Measurements from ENCODE around the gene PHLDB1.

The PHLDB1 gene

DNA sequence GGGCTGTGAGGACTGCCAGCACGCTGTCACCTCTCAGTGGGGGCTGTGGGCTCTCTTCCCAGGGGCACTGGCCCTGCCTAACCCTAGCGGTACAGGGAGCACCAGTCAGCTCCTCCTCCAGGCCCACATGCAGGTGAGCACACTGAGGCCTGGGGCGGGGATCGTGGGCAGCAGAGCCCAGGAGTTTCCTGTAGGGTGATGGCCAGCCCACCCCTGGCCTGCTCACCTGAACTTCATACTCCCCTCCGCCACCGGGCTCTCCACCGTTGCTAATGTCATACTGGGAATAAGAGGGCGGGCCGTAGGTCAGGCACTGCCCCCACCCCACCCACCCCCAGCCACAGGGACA lies 82.1 kb downstream of the PHLDB1 start:
- no peak for DNase-seq

DNA sequence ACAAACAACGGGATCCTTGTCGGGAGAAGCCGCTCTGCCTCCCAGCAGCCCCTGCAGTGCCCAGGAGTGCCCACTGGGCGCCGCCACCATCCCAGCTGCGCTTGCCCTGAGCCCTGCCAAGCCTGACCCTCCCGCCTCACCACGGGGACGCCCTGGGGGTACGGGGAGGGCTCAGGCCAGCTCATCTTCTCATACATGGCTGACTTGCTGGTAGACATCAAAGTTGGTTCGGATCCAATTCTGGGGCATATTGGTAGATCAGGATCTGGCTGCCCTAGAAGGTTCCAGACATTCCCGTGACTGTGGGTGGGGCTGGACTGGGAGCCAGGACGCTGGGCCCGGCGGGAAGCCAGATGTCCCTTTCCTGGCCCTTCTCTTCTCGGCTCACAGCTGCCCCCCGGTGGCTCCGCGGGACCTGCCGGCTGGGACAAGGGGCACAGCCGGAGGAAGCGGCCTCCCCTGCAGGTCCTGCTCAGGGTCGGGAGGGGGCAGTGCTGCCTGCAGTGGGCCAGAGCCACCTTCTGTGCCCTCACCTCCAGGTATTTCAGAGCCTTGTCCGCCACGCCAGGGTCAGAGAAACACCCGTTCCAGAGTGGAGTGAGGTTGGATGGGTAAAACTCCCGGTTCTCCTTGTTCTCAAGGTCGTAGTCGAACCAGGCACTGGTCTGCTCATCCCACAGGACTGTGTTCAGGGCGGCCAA lies 82.6 kb downstream of the PHLDB1 start:
- peak; percentile 90 for DNase-seq

DNA sequence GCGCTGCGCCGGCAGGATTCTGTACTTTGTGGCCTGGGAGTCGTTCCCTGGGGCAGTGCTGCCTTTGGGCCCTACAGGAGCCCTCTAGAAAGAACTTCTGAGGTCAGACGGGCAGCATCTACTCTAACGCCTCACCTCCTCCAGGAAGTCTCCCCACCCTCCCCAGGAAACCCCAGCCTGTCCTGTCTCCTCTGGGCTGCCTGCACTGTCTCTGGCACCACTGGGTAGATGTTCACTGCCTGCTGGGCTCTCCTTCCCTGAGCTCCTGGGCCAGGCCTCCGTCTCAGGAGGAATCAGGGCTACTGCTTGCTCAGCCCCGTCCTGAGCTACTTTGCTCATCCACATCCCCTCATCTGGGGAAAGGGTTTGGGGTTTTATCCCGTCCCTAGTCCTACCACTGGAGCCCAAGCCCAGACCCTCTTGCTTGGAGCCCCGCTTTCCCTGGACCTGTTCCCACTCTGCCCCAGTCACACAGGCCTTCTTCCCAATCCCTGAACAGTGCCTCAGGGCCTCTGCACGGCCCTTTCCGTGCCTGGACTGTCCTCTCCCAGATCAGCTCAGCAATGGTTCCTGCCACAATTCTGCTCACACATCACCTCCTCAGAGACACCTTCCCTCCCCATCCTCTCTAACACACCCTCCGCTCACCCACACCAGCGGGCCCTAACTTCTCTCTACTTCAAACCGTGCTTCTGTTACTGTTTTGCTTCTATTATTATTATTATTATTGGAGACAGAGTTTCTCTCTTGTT lies 83.3 kb downstream of the PHLDB1 start:
- DNase-seq = no peak

DNA sequence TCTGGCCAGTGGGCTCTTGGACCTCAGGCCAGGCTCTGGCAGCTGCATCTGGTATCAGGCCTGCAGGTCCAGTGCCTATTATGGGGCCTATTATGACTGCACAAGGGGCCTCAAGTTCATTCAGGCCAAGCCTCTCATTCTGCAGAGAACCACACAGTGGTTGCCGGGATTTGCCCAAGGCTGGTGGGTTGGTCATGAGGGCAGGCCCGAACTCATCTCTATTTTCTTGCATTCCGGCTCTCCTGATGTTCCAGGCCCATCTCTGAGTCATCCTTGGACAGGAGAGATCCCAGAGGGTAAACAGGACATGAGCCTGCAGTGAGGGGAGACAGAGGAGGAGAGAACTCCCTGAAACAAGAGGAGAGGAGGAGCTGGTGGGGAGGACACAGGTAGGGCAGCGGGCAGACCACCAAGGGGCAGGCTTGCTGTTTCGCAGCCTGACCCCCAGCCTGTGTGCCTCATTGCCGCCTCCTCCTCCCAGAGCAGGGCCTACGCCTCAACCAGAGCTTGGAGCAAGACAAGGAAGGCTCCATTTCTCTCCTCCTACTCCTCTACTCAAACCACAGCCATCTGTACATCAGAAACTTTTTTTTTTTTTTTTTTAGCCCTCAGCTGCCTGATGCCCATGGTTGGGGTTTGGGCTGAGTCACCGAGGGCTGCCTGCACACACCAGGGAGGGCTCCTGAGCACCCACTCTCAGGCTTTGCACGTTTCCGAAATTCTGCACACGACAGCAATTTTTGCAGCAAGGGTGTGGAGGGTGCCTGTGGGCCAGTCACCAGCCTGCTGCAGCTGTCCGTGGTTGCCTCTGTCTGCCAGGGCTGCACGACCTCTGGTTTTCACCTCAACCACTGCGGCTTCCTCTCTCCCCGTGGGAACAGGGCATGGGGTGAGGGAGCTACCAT lies 84.8 kb downstream of the PHLDB1 start:
- peak; percentile 87 for DNase-seq

DNA sequence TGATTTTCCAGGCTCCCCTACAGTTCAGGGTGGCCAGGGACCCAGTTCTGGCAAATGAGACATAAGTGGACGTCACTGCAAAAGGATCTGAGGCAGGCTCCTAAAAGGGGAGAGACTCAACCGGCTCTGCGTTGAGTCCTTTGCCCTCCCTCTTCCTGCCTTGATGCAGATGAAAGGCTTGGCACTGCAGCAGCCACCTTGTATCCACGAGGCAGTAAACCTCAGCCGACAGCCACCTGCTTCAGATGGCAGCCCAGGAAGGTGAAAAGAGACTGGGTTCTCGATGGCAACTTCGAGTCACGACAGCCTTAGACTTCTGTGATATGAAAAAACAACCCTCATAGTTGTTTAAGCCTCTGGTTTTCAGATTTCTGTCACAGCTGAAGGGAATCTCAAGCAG lies 86.8 kb downstream of the PHLDB1 start:
- no peak for DNase-seq

DNA sequence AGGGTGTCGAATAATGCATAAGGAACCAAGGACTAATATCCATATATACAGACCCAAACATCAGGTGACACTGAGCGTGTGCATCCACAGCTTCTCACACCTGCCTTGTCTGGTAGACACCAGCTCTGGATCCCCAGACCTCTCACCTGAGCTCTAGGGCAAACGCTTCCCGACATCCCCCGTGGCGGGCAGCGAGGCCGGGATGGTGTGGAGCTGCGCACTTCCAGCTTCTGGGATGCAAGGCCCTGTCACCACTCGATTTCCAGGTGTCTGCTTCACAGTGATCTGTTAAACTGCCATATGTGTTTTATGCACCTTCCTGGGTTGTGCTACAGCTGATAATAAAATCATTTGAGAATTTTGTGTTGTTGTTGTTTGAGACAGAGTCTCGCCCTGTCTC lies 87.4 kb downstream of the PHLDB1 start:
- no peak for DNase-seq

DNA sequence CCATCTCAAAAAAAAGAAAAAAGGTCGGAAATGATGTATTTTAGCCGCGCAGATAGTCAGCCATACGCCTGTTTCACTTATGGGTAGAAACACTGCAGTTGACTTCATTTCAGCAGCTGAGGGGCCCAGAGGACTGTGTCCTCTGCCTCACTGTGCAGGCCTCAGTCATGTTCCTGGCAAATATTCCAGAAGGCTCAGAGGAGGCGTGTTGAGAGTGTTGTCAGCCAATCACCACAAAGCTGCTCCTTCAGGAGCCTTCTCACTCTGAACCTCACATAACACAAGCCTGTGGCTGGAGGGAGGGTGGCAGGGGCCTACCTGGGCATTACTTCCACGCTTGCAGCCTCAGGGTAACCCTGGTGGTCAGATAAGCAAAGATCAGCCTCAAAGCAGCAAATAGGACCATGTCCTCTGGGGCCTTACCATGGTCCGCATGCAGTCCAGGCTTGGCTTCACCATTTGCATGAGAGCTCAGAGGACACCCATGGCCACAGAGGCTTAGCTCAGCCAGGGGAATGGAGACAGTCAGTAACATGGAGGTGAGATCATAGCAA lies 89.3 kb downstream of the PHLDB1 start:
- DNase-seq = no peak

DNA sequence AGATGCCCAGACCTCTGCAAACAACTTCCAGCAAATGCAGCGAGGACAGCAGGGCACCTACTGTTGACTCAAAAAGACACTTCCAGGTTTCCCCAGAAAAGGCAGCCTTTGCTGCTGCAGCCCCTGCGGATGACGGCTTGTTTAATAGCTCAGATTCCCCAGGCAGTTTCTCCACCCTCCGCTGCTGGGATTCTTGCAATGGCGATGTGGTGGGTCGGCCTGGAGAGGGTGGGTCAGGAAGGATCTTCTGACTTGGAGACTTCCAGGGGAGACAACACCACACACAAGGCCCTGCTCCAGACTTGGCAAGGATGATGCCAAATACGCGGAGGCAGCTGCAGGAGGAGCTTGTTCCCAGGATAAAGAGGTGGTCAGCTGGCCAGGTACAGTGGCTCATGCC lies 89.9 kb downstream of the PHLDB1 start:
- no peak for DNase-seq

DNA sequence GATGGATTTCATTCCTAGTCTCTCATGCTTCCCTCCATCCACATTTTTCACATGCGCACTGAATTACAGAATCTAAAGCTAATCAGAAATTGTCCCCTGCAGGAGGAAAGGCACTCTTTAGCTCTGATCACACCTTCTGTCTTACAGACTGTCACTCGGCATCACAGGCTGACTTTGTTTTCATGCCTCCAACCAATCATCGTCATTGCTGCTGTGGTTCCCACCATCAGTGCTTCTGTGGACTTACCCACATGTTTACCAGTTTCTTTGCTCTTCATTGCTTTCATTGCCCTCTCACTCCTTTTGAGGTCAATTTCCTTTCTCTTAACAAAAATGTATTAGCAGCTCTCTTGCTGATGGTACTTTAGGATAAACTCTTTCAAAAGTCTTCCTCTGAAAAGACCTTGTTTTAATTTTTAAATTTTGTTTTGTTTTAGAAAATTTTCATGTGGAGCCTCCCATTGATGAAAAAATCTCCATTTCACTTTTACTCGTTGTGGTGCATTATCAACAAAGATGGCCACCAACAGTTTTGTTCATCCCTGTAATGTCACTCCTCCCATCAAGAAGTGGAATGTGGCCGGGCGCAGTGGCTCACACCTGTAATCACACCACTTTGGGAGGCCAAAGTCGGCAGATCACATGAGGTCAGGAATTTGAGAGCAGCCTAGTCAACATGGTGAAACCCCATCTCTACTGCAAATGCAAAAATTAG lies 92.2 kb downstream of the PHLDB1 start:
- no peak for DNase-seq

DNA sequence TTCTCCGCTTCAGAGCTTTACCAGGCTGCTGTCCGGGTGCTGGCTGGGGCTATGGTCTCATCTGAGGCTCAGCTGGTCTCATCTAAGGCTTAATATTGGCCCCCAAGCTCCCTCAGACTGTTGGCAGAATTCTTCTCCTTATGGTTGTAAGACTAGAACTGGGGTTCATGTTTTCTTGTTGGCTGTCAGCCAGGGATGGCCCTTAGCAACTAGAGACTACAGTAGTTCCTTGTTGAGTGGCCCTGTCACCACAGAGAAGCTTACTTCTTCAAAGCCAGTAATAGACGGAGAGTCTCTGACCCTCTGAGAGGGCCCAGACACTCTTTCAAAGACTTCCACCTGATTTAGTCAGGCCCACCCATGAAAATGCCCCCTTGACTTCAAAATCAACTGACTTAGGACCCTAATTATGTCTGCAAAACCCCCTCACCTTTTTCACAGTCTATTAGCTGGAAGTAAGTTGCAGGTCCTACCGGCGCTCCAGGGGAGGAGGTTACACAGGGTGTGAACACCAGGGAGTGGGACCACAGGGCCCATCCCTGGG lies 96.2 kb downstream of the PHLDB1 start:
- no peak for DNase-seq

DNA sequence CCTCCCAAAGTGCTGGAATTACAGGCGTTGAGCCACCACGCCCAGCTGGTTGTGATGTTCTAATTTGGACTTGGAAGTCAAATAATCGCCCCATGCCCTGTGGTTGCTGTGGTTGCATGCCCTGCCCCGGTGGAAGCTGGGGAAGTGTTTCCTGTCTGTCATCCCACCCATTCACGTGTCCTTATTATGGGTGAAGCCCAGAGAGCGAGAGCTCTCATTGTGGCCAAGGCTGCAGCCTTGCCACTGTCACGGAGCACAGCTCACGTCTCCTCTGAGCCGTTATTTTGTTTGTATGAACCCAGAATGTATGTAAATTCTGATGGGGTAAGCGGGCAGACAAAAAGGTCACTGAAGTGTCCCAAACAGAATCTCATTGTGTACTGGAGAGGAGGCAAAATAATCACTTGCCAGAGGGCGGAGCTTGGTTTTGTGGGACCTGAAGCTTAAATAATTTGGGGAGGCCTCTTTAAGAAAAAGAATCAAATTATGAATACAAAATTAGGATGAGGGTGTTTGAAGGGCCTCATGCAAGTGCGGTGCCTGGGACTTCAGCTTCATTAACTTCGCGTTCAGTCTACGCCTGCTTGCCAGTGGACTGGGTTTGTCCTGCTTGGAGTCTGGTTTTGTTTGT lies 97.8 kb downstream of the PHLDB1 start:
- peak; percentile 23 for DNase-seq

DNA sequence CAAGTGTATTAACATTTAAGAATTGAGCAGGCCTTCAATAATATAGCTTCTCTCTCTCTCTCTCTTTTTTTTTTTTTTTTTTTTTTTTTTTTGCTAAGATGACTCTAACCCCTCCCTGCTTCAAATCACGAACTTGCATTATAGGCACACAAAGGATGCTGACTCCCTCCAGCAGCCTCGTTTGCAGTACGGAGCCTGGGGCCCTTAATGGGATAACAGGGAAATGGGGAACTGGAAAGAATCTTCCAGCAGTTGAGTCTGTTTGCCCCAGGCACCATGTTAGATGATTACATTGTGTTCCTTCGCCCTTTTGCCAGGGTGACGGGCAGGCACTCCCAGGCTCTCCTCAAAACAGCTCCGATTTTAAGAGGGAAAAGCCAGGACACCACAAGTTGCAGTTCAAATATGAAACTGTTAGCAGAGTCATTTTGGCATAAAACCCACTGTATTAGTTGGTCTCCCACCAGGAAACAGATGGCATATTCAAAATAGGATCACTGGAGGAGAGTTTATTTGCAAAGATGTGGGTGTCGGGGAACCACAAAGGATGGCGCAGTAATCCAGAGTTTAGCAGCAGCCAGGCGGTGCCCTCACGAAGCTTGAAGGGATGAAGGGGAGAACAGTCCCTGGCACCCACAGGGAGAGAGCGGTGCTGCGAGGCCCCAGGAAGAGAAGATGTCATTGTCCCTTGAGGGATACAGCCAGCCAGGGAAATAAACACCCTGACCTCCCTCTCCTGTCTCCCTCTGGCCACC lies 98.6 kb downstream of the PHLDB1 start:
- no peak for DNase-seq

DNA sequence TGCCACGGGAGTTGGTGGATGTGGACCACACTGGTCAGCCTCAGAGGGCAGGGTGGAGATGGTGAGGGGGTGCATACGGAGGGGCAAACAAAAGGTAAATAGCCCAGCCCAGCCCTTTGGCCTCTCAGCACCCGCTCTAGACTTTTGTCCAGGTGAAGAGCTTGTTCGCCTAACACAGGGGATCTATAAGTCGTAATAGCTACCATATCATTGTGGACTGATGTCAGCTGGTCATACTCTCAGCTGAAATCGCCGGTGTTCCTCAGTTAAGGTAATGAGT lies 99.1 kb downstream of the PHLDB1 start:
- no peak for DNase-seq

Measured in activated CD4-positive, alpha-beta T cell treated with anti-CD3 and anti-CD28 coated beads, Interleukin-2, amount 50 U/mL, for 16 hours (primary cell).